Measurements from ENCODE around the gene NAT8L.

The NAT8L gene

GRCh38 chr4:2065106-2065930 lies 6.2 kb downstream of the NAT8L start:
- no peak for DNase-seq

DNA sequence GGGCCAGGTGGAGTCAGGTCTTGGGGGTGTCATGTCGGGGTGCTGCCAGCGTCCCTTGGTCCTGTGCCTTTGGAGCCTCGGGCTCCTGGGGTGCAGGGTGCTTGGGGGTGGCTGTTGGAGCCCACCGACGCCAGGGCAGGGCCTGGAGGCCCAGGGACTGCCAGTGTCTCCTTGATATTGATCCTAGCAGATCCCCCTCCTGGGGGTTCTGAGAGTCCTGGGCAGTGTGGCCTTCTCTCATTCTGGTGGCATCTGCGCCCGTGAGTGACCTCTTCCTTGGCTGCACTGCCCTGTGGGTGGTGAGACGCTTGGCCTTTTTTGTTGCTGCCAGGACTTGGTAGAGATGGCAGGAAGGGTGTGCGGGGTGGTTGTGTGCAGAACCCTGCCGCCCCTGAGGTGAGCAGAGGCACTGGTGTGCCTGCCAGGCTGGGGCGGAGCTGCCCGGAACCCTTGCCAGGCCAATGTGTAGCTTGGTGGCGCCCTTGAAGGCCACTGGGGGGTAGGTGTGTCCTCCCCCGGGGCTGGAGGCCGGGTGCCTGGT lies 7.0 kb downstream of the NAT8L start:
- DNase-seq, result no peak

GRCh38 chr4:2066571-2067445 lies 7.7 kb downstream of the NAT8L start:
- no peak for DNase-seq

GRCh38 chr4:2067446-2068197 lies 8.5 kb downstream of the NAT8L start:
- no peak for DNase-seq

DNA sequence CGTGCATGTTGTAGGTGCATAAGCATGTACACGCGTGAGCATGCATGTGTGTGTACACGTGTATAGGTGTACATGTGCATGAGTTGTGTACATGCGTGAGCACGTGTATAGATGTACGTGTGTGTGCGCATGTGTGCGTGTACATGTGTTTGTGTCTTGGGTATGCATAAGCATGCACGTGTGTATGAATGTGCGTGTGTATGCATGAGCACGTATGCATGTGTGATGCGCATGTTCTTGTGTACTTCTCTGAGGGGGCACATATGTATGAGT lies 9.0 kb downstream of the NAT8L start:
- no peak for DNase-seq

GRCh38 chr4:2068566-2068965 lies 9.4 kb downstream of the NAT8L start:
- DNase-seq, result no peak

DNA sequence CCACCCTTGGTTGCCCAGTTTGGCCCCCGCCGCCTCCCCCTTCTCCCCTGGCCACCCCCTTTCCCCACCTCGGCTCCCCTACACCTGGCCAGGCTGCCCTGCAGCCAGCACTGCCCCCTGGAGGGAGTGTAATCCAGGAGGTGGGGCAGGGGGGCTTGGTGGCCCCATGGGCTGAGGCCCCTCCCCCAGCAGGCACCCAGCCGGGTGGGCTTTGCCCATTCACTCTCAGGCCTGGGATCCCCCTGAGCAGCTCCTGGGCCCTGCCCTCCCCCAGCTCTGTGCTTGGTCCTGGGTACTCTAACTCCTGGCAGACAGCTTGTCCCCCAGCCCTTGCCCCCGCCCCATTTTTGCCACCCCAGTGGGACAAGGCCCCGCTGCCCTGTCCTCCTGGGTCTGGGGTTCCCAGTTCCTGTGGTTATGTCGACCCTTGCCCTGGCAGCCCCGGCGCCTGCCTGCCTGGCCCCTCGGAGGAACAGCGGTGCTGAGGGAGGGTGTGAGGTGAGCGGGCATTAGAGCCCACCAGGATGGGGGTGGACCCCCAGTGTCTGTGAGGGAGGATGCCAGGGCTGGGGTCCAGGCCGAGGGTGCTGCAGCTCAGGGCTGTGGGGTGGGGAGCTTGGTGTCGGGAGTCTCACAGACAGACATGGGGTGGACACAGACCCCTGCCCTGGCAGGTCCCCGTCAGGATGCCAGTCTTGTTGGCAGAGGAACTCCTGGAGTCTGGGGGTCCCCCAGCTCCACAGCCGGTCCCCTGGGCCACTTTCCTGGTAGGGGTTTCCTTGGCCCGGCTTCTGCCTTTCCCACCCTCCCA lies 10.2 kb downstream of the NAT8L start:
- no peak for DNase-seq

GRCh38 chr4:2069986-2070385 lies 10.9 kb downstream of the NAT8L start:
- DNase-seq, result no peak

GRCh38 chr4:2070421-2071251 lies 11.5 kb downstream of the NAT8L start:
- no peak for DNase-seq

- no peak for DNase-seq
These were observed 12.3 kb downstream of the NAT8L start for GRCh38 chr4:2071252-2071911.

GRCh38 chr4:2071912-2072867 lies 13.1 kb downstream of the NAT8L start:
- peak; percentile 16 for DNase-seq

- DNase-seq, result no peak
These were observed 14.1 kb downstream of the NAT8L start for GRCh38 chr4:2072971-2073807.

DNA sequence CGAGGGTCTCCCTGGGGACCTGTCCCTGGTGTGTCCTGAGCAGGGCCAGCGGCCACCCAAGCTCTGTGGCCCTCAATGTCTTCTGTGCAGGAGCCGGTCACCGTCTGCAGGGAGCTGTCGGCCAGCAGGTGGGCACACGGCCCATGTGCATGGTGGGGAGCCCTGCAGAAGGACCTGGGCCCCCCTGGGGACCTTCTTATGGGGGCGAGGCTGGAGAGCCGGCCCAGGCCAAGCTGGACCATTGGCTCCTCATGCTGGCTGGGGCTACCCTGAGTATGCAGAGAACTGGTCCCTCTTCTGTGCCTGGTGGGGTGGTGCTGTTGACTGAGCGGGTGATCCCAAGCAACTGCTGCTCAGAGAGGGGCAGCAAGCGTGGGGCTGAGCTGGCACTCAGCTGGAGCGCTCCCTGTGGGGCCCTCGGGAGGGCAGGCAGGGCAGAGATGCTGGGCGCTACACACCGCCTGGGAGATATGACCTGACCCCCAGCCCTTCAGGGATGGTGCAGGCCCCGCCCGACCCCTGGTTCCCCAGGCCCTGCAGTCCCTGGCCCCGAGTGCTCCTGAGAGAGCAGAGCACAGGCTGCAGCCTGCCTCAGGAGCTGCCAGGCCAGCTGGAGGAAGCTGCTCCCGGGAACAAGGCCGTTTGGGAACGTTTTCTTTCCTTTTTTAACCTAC lies 14.8 kb downstream of the NAT8L start:
- DNase-seq, result no peak

DNA sequence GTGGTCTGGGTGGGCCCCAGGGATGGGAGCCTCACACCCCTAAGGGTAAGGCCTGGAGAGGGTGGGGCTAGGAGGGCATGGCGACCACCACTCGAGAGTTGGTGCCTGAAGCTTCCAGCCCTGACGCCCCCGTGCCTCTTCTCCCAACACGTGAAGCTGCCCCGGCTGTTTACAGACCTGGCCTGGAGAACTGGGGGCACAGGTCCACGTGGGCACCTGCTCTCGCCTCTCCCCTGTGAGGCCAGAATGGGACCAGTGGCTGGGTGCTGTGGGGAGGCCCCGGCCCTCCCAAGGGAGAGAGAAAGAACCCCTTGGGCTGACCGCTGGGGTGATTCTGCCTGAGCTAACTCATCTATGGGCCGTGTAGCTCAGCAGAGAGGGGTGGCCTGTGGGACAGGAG lies 15.5 kb downstream of the NAT8L start:
- DNase-seq, result no peak

DNA sequence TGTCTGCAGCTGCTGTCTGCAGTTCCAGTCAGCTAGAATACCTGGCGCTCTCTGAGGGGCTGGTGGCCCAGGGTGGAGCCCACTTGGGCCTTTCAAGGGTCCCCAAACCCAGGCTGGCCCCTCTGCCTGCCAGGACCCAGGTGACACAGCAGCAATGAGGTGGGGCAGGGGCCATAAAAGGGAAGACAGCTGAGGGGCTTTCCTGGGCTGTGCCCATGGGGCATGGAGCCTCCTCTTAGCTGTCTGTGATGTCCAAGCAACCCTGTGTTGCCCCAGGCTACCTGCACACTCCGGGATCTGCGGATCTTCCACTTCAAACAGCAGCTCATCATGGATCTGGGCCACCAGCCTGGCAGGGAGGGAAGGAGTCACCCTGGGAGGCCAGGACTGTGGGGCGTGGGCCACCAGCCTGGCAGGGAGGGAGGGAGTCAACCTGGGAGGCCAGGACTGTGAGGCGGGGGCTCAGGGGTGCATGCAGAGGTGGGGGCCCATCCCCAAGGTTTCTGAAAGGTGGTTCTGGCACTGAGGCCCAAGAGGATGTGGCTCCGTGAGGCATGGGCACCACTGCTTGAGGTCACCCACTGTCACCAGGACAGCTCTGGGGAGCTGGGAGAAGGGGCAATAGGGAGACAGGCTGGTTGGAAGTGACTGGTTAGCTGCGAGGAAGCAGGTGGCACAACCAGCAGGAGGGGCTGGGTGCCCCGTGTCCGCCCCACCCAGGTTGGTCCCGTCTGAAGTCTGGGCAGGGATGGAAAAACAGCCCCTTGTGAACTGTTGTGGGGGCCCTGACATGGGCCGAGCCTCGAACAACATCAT lies 16.3 kb downstream of the NAT8L start:
- DNase-seq, result no peak

GRCh38 chr4:2075987-2076907 lies 17.1 kb downstream of the NAT8L start:
- DNase-seq, result no peak
